ENCODE data around the gene MOB2.

The MOB2 gene

DNA sequence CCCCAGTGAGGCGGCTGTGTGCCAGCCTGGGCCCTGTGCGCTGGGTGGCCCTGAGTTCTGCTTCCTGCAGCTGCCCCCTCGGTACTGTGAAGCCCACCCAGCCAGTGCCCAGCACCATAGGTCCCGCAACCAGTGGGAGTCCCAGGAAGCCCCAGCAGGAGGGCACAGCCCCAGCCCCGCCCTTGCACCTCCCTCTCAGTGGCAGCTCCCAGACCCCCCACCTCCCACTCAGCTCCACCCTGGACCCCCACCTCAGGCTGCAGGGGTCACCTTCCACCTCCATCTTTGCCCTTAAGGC lies 30.9 kb downstream of the MOB2 start:
- DNase-seq, result no peak

DNA sequence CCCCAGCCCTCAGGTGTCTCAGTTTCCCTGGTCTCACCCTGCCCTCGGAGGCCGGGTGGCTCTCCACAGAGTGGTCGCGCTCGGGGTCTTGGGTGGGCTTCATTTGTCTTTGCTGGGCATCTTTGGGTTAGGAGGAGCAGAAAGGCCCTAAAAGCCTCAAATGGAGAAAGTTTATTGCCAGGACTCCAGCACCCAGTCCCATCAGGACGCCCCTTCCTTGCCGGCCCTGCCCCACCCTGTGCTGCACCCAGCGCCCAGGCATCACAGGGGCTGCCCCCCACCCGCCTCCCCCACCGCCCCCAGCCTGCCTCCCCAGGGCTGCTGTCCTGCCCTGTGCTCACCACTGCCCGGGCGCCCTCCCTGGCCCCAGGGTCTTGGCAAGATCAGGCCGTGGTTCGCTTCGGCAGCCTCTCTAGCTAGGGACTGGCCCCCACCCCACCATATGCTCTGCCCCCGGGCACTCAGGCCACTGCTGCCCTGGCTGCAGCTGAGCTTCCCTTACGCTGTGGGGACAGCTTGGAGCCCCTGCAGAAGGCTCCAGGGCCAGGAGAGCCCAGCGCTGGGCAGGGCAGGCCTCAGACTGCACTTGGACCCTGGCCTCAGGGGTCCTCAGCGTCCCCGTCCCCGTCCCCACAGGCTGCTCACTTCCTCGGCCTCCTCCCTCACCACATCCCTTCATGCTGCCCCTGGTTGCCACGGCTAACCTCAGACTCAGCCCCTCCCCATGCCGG lies 31.4 kb downstream of the MOB2 start:
- DNase-seq, result no peak

DNA sequence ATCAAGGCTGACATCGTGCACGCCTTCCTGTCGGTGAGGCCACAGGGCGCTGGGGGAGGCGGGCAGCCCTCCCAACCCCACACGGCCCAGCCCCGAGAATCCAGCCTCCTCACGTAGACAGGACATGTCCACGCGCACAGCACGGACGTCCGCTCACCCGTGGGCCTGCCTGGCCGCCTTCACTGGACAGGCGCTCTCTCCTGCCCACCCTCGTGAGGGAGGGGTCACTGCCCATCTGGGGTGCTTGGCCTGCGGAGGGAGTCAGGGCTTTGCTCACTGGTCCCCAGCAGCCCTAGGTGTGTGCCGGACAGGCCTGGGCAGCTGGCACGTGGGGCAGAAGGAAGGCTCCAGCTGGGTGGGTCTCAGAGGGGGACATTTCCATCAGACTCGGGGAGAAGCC lies 32.0 kb downstream of the MOB2 start:
- no peak for DNase-seq

DNA sequence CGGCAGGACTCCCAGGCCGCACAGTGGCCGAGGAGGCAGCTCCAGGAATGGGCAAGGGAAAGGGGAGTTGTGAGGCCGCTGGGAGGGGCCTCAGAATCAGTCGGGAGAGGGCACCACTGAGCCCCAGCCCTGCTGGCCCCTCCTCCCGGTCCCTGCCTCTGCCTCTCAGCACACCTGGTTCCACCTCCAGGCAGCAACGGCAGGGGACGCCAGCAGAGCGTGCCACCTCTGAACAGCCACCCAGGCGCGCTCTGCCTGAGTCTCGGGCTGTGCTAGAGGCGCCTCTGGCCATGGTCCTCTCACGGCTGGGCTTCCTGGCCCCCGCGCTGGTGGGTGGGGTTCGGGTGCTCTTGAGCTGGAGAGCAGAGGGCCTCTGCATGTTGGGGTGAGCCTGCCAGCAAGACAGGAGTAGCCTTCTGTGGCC lies 33.0 kb downstream of the MOB2 start:
- DNase-seq, result no peak

DNA sequence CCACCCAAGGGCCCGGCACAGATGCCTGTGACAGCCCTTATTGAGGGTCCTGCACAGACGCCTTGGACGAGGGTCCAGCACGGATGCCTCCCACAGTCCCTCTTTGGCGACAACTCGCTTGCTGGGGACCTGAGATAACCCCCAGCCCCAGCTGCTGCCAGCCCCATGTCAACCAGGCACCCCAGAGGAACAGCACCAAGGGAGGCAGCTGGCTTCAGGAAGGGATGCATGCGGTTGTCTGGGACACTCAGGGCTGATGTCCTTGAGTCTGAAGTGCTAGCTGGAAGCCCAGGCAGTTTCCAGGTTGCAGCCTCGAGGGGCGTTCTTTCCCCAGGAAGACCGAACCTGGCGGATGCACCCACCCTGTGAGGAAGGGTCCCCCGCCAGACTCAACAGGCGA lies 33.8 kb downstream of the MOB2 start:
- DNase-seq, result no peak

DNA sequence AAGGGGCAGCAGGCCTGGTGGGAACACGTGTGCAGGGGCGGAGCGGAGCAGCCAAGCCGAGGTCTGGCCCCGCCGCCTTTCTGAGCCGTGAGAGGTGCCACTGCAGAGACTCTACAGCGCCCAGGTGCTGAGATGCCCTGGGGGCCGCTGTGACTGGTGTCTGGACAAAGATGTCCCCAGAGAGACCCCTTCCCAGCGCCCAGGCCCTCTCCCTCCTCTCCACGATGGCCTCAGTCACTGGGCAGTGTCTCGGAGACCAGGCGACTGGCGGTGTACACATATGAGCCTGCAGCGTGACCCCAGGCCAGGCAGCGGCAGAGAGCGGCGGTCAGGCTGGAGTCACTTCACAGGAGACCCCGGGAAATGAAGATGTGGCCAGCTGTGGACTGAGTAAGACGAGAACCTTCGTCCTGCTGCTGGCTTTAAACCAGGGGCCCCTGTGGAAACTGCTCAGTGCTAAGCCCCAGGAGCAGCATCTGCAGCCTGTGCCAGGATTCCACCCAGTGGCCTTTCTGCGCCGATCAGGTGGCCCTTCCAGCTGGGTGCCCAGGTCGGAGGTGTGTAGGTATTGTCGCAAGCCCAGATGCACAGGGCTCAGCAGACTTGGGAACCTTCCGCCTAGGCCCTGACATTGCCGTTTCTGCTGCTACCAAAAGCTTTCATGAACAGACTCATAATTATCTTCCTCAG lies 34.7 kb downstream of the MOB2 start:
- no peak for DNase-seq

DNA sequence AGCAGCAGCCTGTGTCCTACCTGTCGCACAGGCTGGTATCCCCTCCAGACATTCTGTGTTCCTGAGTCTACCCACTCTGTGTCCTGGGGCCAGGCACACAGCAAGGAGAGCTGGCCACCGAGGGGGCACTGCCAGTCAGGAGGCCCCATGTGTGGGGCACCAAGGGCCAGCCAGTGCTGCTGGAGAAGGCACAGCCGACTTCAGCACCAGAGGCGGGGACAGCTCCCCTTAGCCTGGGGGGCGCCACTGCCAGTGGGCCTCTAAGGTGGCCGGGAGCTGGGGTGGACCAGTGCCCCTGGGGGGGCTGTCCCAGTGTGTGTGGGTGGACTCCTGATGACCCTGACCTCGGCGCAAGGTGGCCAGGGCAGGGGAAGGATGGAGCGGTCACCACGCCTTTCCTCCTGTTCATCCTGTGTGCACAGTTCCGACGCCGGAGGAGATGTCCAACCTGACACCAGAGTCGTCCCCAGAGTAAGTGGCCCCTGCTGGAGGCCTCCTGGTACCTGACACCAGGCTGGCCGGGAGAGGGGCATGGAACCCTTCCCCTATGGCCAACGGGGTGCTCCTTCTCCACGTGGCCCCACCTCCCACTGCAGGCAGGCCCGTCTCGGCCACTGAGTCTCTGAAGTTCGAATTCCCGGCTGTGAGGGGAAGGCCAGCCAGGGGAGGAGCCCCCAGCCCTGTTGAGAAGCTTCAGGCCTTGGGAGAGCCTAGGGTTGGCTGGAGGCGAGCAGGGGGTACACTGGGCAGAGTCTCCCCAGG lies 35.4 kb downstream of the MOB2 start:
- DNase-seq, result no peak

DNA sequence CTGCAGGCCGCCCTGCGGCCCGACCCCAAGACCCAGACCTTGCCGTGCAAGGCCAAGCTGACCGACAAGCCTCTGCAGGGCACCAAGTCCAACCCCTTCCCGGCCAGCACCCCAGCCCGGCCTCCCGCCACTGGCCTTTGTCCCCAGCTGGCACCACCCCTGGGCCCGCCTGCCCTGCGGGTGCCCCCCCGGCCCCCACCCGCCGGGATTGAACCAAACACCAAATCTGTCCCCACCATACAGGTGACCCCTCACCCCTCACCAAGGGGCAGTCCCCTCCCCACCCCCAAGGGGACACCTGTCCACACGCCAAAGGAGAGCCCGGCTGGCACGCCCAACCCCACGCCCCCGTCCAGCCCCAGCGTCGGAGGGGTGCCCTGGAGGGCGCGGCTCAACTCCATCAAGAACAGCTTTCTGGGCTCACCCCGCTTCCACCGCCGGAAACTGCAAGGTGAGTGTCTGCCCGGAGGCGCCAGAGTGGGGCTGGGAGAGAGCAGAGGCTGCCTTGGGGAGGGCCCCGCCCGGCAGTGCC lies 36.2 kb downstream of the MOB2 start:
- DNase-seq, result no peak

DNA sequence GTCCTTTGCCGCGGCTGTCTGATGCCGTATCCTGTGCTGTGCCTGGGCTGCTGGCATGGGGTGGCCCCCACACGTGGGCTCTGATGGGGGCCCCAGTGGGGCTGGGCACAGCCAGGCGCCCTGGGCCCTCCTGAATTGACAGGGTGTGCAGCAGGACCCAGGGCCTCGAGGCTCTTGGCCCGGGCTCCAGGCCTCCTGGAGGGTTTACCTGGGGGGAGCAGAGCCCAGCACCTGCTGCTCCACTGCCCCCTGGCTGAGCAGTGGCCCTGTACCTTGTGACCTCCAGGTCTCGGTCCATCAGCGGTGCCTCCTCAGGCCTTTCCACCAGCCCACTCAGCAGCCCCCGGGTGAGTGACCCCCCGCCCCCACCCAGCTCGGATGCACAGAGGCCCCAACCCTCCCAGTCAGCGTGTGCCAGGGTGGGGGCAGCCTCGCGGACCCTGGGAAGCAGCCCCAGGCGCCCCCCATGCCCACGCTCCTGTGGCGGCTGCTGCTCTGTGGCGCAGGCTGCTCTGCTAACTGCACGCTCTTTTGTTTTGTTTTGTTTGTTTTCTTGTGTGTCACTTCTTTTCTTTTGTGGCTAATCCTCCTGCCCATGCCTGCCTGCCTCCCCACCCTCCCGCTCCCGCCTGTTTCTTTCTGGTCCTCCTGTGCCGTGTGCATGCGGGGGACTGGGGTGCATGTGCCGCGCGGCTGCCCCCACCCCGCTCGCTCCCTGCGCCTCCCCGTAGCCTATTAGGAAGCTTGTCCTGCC lies 36.9 kb downstream of the MOB2 start:
- DNase-seq, result no peak

DNA sequence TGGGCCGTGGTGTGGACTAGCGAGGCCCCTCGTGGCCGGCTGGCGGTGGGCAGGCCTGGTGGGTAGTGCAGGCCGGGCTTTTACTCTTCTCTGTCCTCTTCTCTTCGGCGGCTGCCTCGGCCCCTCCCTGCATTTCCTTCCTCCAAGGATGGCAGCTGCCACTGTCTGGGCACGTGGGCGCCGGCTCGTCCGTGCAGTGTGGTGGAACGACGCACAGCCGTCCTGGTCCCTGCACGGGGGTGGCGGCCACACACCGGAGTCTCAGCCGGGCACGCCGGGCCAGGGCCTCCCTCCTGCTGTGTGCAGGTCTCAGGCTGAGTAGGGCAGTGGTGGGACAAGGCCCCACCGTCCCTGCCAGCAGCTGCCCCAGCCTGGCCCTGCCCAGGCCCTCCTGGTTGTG lies 37.7 kb downstream of the MOB2 start:
- no peak for DNase-seq

DNA sequence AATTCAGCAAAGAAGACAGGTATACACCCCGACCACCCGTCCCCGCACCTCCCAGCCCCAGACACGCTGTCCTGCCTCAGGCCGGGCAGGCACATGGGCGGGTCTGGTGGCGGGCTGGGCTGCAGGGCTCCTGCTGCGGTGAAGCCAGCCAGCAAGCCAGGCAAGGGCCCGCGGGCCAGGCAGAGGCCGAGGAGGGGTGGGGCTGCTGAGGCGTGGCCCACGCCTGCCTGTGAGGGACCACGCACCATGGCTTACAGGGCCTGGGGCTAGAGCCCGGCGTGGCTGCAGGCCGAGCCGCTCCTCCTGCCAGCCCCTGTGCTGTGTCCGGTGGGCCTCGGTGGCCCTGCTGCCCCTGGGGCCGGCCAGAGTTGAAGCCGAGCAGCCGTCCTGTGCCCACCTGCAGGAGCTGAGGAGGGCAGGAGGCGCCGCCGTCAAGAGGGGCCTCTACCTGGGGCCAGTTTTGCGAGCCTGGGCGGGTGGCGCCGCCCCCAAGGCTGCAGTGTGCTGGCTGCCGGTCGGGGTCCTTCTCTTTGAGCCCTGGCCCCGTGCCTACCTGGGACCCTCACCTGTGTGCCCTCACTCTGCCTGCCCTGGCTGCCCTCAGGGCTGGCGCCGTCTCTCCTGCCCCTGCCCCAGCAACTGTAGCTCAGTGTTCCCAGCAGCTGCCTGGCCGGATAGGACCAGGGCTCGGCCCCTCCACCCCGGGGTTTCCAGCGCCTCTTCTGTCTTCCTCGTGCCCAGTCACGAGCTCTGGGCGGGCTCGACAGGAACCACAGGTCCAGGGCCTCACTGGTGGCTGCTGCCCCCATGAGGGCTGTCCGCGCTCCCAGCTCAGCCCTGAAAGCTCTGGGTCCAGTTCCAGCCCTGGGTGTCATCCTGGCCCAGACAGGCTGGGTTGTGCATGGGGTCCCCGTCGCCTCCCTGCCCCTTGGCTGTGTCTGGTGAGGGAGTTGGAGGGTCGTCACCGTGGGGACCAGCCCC lies 38.4 kb downstream of the MOB2 start:
- DNase-seq, result no peak

DNA sequence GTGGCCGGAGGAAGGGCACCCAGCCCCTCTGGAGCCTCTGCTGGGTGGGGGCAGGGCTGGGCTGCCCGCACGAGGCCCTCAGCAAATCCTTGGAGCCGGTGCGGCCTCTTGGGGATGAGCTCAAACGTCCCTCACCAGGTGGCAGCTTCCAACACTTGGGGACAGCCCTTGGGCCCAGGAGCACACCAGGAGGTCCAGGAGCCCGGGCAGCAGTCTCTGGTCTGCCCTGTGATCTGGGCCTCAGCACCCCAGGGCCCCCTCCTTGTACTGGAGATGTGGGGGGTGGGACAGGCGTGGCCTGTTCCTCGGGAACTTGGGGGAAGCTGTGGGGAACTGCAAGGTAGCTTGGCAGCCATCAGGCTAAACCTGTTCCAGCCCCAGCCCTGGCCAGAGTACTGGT lies 40.0 kb downstream of the MOB2 start:
- no peak for DNase-seq

DNA sequence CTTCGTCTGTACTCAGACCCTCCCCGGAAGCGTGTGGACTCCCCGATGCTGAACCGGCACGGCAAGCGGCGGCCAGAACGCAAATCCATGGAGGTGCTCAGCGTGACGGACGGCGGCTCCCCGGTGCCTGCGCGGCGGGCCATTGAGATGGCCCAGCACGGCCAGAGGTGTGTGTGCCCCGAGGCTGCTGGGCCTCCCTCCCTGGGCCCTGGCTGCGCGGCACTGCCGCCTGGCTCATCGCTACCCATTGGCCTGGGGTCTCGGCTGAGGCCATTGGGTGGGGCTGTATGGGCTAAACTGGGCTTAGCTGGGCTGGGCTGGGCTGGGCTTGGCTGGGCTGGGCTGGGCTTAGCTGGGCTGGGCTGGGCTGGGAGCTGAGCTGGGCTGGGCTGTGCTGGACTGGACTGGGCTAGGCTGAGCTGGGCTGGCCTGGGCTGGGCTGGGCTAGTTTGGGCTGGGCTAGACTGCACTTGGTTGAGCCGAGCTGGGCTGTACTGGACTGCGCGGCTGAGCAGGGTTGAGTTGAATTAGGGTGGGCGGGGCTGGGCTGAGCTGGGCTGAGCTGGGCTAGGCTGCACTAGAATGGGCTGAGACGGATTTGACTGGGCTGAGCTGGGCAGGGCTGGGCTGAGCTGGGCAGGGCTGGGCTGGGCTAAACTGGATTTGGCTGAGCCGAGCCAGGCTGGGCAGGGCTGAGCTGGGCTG lies 40.7 kb downstream of the MOB2 start:
- DNase-seq, result no peak

DNA sequence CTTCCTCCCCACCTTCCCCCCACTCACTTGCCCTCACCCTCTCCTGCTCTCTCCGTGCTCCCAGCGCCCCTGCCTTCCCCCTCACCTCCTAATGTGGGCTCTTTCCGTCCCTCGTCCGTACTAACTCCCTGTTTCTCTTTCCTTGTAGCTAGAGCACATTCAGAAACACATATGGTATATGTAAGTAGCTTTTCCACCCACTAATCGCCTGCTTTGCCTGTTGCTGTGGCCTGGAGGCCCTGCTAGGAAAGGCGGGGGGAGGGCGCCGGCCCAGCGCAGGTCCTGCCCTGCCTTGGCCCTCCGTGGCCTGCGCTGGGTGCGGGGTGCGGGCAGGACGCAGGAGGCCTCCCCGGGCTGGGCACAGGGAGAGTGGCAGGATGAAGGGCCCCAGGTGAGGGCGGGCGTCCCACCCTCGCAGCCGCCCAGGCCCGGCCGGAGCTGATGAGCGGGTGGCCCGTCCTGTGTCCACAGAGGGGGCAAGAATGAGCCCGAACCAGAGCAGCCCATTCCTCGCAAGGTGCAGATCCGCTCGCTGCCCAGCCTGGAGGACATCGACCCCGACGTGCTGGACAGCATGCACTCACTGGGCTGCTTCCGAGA lies 41.7 kb downstream of the MOB2 start:
- DNase-seq, result no peak

DNA sequence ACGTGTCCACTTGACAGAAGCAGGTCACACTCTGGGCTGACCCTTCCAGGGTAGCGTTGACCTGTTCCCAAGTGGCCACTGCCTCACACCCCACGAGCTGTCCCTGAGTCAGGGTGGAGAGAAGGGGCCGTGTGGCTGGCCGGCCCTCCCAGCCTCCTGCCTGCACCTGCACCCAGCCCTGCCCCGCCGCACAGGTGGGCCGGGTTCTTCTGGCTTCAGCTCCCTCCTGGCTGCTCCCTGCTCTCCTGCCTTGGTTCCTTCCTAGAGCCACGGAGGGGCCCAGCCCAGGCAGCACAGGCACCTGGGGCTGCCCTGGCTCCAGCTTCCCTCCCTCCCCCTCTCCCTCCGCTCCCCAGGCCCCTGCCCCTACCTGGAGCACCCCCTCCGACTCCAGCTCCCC lies 42.3 kb downstream of the MOB2 start:
- no peak for DNase-seq

DNA sequence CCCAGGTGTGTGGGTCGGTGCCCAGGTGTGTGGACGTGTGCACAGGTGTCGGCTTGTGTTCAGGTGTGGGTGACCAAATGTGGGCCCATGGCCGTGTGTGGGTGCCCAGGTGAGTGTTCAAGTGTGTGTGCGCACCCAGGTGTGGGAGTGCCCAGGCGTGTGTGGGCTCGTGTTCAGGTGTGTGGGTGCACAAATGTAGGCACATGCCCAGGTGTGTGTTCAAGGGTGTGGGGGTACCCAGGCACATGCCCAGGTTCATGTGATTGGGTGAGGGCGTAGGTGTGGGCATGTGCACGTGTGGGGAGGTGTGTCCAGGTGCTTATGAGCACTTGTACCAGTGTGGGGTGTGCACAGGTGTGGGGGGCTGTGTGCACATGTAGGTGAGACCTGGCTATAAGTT lies 42.8 kb downstream of the MOB2 start:
- no peak for DNase-seq

DNA sequence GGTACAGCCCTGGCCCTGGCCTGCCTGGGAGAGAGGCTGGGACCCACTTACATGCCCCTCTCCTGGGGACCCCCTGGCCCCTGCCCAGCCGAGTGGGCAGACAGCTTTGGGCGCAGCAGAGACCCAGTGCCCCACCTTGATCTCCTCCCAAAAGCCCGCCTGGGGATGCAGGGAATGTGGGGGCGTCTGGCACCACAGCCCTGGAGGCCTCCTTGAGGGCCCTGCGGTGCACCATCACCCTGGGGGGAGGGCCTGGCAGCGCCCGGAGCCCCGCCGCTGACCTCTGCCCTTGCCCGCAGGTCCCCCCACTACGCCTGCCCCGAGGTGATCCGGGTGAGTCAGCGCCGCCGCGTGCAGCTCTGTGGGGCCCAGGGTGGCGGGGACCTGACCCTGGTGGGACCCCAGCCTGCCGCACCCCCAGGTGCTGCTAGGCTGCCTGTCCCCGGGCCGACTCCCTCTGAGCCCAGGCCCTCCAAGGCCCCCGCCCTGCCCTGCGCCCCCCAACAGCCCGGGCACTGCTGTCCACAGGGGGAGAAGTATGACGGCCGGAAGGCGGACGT lies 43.7 kb downstream of the MOB2 start:
- no peak for DNase-seq

DNA sequence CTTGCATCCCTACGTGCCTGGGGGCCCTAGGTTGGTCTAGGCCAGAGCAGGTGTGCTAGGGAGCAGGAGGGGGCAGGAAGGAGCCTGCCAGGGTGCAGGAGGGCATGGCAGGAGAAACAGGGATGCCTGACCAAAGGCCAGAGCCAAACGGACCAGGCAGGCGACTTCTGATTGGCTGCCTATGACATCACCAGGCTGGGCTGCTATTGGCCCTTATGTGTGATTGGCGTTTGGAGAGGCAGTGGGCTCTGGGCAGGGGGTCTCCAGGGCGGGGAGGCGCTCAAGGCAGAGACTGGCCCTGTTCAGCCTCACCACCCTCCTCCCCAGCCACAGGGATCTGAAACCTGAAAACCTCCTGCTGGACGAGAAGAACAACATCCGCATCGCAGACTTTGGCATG lies 44.4 kb downstream of the MOB2 start:
- no peak for DNase-seq

DNA sequence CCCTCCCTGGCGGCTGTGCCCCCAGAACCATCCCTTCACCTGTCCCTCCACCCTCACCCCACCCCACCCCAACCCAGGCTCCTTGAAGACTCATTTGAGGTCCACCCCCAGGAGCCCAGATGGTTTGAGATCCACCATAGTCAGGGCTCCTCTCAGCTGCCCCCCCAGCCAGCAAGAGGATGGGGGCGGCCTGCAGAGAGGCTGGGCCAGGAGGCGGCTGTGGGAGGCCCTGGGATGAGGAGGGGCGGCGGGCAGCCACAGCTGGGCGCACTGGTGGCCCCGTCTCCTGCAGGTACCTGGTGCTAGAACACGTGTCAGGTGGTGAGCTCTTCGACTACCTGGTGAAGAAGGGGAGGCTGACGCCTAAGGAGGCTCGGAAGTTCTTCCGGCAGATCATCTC lies 46.1 kb downstream of the MOB2 start:
- DNase-seq, result no peak

DNA sequence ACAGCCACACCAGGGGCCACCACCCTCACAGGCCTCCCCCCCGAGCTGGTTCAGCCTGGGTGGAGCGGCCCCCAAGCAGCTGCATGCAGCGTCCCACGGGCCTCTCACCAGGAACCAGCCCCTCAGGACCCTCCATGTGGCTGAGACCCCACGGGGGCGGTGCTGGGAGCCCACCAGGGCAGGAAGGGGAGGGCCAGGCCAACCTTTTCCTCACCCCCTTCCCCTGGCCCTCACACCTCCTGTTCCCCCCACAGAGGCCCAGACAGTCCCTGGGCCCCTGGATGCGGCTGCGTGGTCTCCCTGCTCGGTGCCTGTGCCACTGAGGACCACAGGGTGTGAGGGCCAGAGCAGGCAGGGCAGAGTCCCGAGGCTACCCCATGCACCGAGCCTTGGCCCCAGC lies 46.5 kb downstream of the MOB2 start:
- no peak for DNase-seq

DNA sequence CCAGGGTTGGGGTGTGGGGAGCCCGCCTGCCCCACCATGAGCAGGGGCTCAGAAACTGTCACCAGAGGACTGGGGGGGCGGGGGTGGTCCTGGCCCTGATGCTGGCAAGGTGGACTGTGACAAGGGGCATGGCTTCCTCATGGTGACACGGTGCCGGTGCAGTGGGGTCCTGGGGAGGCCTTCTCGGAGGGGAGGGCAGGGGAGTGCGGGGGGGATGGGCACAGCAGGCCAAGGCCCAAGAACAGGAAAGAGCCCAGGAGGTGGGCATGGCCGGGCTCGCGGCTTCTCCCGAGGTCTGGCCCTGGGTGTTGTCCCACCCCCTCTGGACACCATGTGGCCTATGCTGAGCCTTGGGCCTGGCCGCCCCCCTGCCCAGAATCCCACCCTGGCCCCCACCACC lies 47.2 kb downstream of the MOB2 start:
- DNase-seq, result no peak
